Ishikawa (cell line): ENCODE measurements around the gene CHST11.

Experiments used
- CEBPB ChIP-seq: IDR thresholded peaks from 2 replicates; pipeline ENCODE4 v1.6.1; 2012
- CREB1 ChIP-seq: IDR thresholded peaks from 2 replicates; pipeline ENCODE4 v1.6.1; 2012; ENCODE audit warnings: low read depth
- EGR1 ChIP-seq: IDR thresholded peaks from 2 replicates; pipeline ENCODE4 v1.6.1; 2012
- EP300 ChIP-seq: IDR thresholded peaks from 2 replicates; pipeline ENCODE4 v1.6.1; 2012; ENCODE audit warnings: borderline replicate concordance
- FOXM1 ChIP-seq: IDR thresholded peaks from 2 replicates; pipeline ENCODE4 v1.6.1; 2012; ENCODE audit warnings: low read depth, borderline replicate concordance
- MAX ChIP-seq: IDR thresholded peaks from 2 replicates; pipeline ENCODE4 v1.6.1; 2012
- NFIC ChIP-seq: IDR thresholded peaks from 2 replicates; pipeline ENCODE4 v1.6.1; 2012
- RAD21 ChIP-seq: IDR thresholded peaks from 2 replicates; pipeline ENCODE4 v1.6.1; 2012; ENCODE audit warnings: low read depth
- REST ChIP-seq: IDR thresholded peaks from 2 replicates; pipeline ENCODE4 v1.6.1; 2012; ENCODE audit warnings: low read depth, mild to moderate bottlenecking
- TAF1 ChIP-seq: IDR thresholded peaks from 2 replicates; pipeline ENCODE4 v1.6.1; 2012; ENCODE audit warnings: low read depth, mild to moderate bottlenecking
- TCF12 ChIP-seq: IDR thresholded peaks from 2 replicates; pipeline ENCODE4 v1.6.1; 2012; ENCODE audit warnings: low read depth
- USF1 ChIP-seq: IDR thresholded peaks from 2 replicates; pipeline ENCODE4 v1.6.1; 2012
- YY1 ChIP-seq: IDR thresholded peaks from 2 replicates; pipeline ENCODE4 v1.6.1; 2012; ENCODE audit warnings: low read depth
- ZBTB7A ChIP-seq: IDR thresholded peaks from 2 replicates; pipeline ENCODE4 v1.6.1; 2012; ENCODE audit warnings: low read depth

- no peak for TF ChIP-seq TAF1
- no peak for TF ChIP-seq YY1
- no peak for TF ChIP-seq RAD21
- TF ChIP-seq CEBPB = no peak
- no peak for TF ChIP-seq ZBTB7A
- TF ChIP-seq USF1 = no peak
- TF ChIP-seq CREB1 = no peak
- TF ChIP-seq MAX = no peak
- no peak for TF ChIP-seq NFIC
- TF ChIP-seq EP300 = no peak
- no peak for TF ChIP-seq REST
- no peak for TF ChIP-seq TCF12
- no peak for TF ChIP-seq FOXM1
- no peak for TF ChIP-seq EGR1
Measured at GRCh38 chr12:104602896-104603295, 146.1 kb downstream of the CHST11 start.
